ENCODE measurements around the gene FLG. TPM values are rescaled to one million over a fixed set of nuclear protein-coding genes. Genes with fewer than 3 reads are reported as not detected.

Gene FLG
- polyA plus RNA-seq, 1 donor from 2014 or later = not detected

DNA sequence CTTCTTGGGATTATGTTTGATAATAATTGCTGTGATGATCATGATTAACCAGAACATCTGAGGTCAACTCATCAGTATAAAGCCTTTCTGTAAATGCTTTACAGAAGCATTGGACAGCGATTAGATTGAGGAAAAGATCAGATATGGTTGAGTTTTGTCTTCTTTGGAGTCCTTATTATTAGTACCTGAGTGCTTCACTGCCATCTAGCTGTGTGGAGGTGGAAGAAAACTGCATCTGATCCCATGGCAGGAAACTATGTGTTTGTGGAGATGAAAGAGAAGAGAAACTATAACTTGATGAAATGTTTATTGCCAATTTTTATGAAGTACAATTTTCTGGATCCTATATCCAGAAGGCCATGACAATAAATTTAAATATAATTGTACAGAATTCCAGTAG, 23.4 kb upstream of the FLG start:
- Histone ChIP-seq H3F3A (ENCODE audit: insufficient read depth, low read length, poor library complexity, severe bottlenecking) (no peaks in the 10 kb centered on the region), H2AFZ (ENCODE audit: low read depth, low read length) (no peak overlapping the region), H4K20me1 (ENCODE audit: insufficient read depth) (no peaks in the 10 kb centered on the region), H3K27me3 (ENCODE audit: insufficient read depth, low read depth, low read length) (no peaks in the 10 kb centered on the region), H3K27ac (ENCODE audit: low read length) (no peak overlapping the region), H3K79me2 (replicated peaks; ENCODE audit: insufficient read depth, low read length) (no peaks in the 10 kb centered on the region), H3K4me2 (ENCODE audit: low read length) (no peak overlapping the region), H3K4me3 (ENCODE audit: low read length) (no peak overlapping the region), H3K9me2 (ENCODE audit: insufficient read depth, low read length) (no peaks in the 10 kb centered on the region), H3K9ac (ENCODE audit: low read length) (no peak overlapping the region), H3K36me3 (ENCODE audit: insufficient read depth, low read length) (no peaks in the 10 kb centered on the region), H3K9me3 (ENCODE audit: low read length) (peaks cover 2% of the 10 kb centered on the region)
- TF ChIP-seq, protein P1, sequence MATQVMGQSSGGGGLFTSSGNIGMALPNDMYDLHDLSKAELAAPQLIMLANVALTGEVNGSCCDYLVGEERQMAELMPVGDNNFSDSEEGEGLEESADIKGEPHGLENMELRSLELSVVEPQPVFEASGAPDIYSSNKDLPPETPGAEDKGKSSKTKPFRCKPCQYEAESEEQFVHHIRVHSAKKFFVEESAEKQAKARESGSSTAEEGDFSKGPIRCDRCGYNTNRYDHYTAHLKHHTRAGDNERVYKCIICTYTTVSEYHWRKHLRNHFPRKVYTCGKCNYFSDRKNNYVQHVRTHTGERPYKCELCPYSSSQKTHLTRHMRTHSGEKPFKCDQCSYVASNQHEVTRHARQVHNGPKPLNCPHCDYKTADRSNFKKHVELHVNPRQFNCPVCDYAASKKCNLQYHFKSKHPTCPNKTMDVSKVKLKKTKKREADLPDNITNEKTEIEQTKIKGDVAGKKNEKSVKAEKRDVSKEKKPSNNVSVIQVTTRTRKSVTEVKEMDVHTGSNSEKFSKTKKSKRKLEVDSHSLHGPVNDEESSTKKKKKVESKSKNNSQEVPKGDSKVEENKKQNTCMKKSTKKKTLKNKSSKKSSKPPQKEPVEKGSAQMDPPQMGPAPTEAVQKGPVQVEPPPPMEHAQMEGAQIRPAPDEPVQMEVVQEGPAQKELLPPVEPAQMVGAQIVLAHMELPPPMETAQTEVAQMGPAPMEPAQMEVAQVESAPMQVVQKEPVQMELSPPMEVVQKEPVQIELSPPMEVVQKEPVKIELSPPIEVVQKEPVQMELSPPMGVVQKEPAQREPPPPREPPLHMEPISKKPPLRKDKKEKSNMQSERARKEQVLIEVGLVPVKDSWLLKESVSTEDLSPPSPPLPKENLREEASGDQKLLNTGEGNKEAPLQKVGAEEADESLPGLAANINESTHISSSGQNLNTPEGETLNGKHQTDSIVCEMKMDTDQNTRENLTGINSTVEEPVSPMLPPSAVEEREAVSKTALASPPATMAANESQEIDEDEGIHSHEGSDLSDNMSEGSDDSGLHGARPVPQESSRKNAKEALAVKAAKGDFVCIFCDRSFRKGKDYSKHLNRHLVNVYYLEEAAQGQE (IDR thresholded peaks at IDR 0.05; ENCODE audit: borderline replicate concordance) = no peak
- TF ChIP-seq SMC3 (conservative IDR thresholded peaks at IDR 0.05; ENCODE audit: poor library complexity) (no peak), POLR2AphosphoS5 (IDR thresholded peaks at IDR 0.05) (no peak), EZH2 (IDR thresholded peaks at IDR 0.05; ENCODE audit: borderline replicate concordance, insufficient read depth, low read length, poor library complexity, severe bottlenecking) (no peak)

DNA sequence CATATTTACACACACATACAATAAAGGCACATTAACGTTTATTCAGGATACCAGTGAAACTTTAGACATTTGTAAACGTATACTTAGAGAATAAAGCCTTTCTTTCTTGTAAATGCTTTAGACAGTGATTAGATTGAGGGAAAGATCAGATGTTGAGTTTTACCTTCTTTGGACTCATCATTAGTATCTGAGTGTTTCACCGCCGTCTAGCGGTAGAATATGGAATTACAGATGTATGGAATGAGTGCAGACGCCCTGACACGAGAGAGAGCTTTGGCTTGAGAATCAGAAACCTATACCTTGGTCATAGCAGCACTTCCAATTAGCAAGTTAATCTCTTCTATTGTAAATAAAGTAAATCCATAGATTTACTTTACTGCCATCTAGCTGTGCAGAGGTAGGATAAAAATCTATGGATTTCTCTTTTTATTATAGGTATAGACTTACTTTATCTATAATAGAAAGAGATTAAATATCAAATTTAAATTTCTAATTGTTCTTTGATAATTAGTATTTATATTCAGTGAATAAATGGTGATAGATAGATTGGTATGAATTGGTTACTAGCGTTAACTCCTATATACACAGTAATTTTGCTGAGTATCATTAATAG, 22.2 kb upstream of the FLG start:
- no peak overlapping the region for H3K4me3 ChIP-seq (ENCODE audit: low read length)
- no peaks in the 10 kb centered on the region for H4K20me1 ChIP-seq (ENCODE audit: insufficient read depth)
- H2AFZ ChIP-seq (ENCODE audit: low read depth, low read length) = no peak overlapping the region
- H3K9me3 ChIP-seq (ENCODE audit: low read length) = no peaks in the 10 kb centered on the region
- no peak overlapping the region for H3K4me2 ChIP-seq (ENCODE audit: low read length)
- H3K9me2 ChIP-seq (ENCODE audit: insufficient read depth, low read length) = no peaks in the 10 kb centered on the region
- no peak overlapping the region for H3K9ac ChIP-seq (ENCODE audit: low read length)
- H3K79me2 ChIP-seq (replicated peaks; ENCODE audit: insufficient read depth, low read length) = no peaks in the 10 kb centered on the region
- no peak overlapping the region for H3K27ac ChIP-seq (ENCODE audit: low read length)
- no peak for TF ChIP-seq MXI1 (conservative IDR thresholded peaks at IDR 0.05; ENCODE audit: poor library complexity, severe bottlenecking)
- TF ChIP-seq, protein P2, sequence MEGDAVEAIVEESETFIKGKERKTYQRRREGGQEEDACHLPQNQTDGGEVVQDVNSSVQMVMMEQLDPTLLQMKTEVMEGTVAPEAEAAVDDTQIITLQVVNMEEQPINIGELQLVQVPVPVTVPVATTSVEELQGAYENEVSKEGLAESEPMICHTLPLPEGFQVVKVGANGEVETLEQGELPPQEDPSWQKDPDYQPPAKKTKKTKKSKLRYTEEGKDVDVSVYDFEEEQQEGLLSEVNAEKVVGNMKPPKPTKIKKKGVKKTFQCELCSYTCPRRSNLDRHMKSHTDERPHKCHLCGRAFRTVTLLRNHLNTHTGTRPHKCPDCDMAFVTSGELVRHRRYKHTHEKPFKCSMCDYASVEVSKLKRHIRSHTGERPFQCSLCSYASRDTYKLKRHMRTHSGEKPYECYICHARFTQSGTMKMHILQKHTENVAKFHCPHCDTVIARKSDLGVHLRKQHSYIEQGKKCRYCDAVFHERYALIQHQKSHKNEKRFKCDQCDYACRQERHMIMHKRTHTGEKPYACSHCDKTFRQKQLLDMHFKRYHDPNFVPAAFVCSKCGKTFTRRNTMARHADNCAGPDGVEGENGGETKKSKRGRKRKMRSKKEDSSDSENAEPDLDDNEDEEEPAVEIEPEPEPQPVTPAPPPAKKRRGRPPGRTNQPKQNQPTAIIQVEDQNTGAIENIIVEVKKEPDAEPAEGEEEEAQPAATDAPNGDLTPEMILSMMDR (IDR thresholded peaks at IDR 0.05; ENCODE audit: poor library complexity, severe bottlenecking) = peak; percentile 30
- no peaks in the 10 kb centered on the region for H3F3A ChIP-seq (ENCODE audit: insufficient read depth, low read length, poor library complexity, severe bottlenecking)
- no peaks in the 10 kb centered on the region for H3K36me3 ChIP-seq (ENCODE audit: insufficient read depth, low read length)
- no peaks in the 10 kb centered on the region for H3K27me3 ChIP-seq (ENCODE audit: insufficient read depth, low read depth, low read length)

DNA sequence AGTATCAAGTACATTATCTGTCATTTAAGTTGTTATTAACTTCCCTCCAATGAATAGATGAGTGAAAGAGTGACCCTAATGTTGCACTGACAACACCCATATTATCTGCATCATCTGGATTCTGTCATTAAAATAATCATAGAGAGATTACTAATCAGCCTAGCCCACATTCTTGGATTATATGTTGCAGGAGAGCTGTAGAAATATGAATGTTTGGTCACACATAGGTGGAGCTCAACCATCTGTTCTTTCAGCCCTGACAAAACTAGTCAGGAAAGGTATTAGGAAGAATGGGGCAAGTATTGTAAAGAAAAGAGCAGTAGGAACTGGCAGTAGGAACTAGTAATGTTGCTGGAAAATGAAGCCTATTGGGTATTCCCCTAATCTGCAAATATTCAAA, 19.4 kb upstream of the FLG start:
- H3K9me3 ChIP-seq (ENCODE audit: low read length) = peaks cover 3% of the 10 kb centered on the region
- H3K27ac ChIP-seq (ENCODE audit: low read length) = no peak overlapping the region
- no peak overlapping the region for H2AFZ ChIP-seq (ENCODE audit: low read depth, low read length)

More for the DNA sequence above, 19.4 kb upstream of the FLG start:
- H3K4me3 ChIP-seq (ENCODE audit: low read length) = no peak overlapping the region
- H3K9me2 ChIP-seq (ENCODE audit: insufficient read depth, low read length) = no peaks in the 10 kb centered on the region
- TF ChIP-seq TAF1 (IDR thresholded peaks at IDR 0.05; ENCODE audit: low read depth) = no peak
- TF ChIP-seq MXI1 (conservative IDR thresholded peaks at IDR 0.05; ENCODE audit: poor library complexity, severe bottlenecking) = no peak
- TF ChIP-seq EZH2 (IDR thresholded peaks at IDR 0.05; ENCODE audit: borderline replicate concordance, insufficient read depth, low read length, poor library complexity, severe bottlenecking) = no peak
- H3K9ac ChIP-seq (ENCODE audit: low read length) = no peak overlapping the region
- no peaks in the 10 kb centered on the region for H3K27me3 ChIP-seq (ENCODE audit: insufficient read depth, low read depth, low read length)
- H4K20me1 ChIP-seq (ENCODE audit: insufficient read depth) = no peaks in the 10 kb centered on the region
- no peaks in the 10 kb centered on the region for H3K79me2 ChIP-seq (replicated peaks; ENCODE audit: insufficient read depth, low read length)
- H3K36me3 ChIP-seq (ENCODE audit: insufficient read depth, low read length) = no peaks in the 10 kb centered on the region
- no peak overlapping the region for H3K4me2 ChIP-seq (ENCODE audit: low read length)
- H3F3A ChIP-seq (ENCODE audit: insufficient read depth, low read length, poor library complexity, severe bottlenecking) = no peaks in the 10 kb centered on the region
